HG03095 (cell line): ENCODE results near the gene TIAM2.

Experiments used
- ATAC-seq: cut with Tn5 transposase; IDR thresholded peaks from one replicate; pipeline ENCODE4 v1.9.1; 2021; ENCODE audit warnings: moderate library complexity; ENCODE audit not compliant: unreplicated experiment

The TIAM2 gene

DNA sequence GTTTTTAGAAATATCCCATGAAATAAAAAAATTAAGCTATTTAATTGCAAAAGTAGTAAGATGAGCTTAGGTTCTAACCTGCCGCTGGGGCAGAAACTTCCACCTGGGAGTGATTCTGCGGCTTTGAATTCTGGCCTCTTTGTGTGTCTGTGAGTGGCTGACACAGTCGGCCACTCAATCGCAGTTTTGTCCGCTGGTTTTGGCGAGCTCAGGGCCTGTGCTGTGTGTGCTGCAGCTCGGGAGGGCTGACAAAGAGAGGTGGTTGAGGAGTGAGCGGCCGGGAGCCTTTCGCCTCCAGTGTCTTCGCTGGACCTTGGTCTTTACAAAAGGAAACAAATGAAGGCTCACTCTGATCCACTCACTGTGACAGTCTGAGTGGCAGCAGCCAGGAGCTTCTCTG is 128.4 kb downstream of the TIAM2 start:
- ATAC-seq: no peak

- no peak for ATAC-seq
Observed at GRCh38 chr6:155125906-155126305, 130.8 kb downstream of the TIAM2 start.

DNA sequence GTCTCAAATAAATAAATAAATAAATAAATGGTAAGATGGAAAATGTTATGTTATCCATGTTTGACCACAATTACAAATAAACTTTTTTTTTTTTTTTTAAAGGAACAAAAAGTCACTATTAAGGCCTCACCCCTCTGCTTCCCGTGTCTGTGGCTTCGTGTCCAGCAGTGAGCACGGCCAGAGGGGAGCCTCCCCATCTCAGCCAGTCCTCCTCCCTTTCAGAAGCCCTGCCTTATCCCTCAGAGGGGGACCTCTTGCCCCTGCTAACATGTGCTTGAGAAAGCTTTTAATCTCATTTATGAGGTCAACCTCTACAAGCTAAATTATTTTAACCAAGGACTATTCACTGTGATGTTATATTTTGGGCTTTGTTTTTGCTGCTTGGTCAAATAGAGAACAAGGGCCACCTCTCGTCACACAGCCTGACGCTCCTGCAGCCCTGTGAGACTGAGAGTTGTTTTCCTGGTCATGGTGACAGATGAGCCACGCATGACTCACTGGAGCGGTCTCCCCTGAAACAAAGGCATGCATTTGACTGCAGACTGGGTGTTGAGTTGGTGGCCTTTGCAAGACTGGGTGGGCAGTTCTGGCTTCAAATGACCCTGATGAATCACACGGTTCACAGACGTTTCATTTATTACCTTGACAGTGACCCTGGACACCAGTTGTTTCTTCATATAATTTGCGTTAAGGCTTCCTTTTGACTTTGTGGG is 131.8 kb downstream of the TIAM2 start:
- ATAC-seq: peak; percentile 59

- ATAC-seq: no peak
Observed at GRCh38 chr6:155128977-155129376, 133.9 kb downstream of the TIAM2 start.

DNA sequence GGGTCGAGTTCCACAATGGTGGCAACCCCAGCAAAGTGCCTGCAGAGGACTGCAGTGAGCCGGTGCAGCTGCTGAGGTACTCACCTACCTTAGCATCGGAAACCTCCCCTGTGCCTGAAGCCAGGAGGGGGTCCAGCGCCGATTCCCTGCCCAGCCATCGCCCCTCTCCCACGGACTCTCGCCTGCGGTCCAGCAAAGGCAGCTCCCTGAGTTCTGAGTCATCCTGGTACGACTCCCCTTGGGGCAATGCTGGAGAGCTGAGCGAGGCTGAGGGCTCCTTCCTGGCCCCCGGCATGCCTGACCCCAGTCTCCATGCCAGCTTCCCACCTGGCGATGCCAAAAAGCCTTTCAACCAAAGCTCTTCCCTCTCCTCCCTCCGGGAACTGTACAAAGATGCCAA is 134.6 kb downstream of the TIAM2 start:
- ATAC-seq: no peak

GRCh38 chr6:155130161-155130853 is 135.2 kb downstream of the TIAM2 start:
- ATAC-seq: no peak

DNA sequence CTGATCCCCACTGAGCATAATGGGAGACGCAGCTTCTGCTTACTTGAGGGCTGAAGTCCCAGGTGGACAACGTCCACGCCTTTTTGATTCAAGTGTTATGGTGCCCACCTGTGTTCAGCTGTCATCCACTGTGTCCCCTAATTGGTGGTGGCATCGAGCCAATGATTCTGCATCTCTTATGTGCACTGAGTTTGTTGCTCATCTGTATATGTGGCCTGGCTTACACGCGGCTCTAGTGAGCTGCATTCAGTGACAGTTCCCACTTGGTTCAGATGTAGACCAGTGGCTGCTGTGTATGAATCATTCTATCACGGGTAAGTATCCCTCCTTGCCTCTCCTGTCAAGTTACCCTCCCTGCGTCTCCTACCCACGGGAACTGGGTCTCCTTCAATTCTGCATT is 137.5 kb downstream of the TIAM2 start:
- ATAC-seq: no peak

GRCh38 chr6:155141002-155141401 is 145.9 kb downstream of the TIAM2 start:
- ATAC-seq: no peak

DNA sequence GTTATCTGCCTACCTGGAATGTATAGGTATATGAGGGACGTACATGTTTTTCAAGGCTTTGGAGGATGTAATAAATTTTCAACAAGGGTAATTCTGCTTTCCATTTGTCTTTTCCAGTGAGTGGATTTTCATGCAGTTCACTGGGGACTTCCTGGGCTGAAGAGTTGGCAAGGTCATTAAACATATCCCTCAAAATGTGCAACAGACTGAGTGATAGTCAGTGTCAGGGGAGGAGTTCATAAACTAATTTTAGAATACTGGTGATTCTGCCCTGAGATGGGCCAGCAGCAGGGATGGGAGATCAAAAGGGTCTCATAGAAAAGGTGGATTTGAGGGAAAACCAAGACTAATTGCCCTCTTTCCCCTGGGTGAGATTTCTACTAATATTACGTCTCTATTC is 146.4 kb downstream of the TIAM2 start:
- ATAC-seq: no peak

- ATAC-seq: no peak
Observed at GRCh38 chr6:155142168-155143028, 147.3 kb downstream of the TIAM2 start.

DNA sequence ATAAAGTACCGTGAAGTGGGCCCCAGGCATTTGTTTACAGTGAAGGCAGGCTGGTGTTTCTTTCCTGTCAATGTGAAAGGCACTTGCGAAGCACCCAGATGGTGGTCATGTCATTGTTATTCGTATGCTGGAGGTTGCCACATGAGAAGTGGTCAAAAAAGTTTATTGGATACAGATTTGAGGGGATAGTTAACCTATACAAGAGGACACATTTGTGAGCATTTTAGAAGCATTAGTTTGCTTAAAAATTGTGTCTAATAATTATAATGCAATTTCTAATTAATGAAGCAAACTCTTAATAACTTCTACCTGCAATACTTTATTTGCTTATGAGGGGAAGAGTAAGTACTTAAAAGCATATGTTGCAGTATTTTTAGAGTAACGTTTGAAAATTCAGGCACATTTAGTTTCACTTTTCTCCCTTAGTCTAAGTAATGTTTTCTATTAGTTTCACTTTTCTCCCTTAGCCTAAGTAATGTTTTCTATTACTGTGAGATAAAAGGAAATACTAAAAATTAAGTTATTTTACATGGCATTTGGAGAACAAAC is 148.0 kb downstream of the TIAM2 start:
- no peak for ATAC-seq

- ATAC-seq: no peak
Observed at GRCh38 chr6:155143578-155144106, 148.5 kb downstream of the TIAM2 start.

GRCh38 chr6:155146205-155146604 is 151.1 kb downstream of the TIAM2 start:
- no peak for ATAC-seq

GRCh38 chr6:155147958-155148663 is 153.0 kb downstream of the TIAM2 start:
- no peak for ATAC-seq

DNA sequence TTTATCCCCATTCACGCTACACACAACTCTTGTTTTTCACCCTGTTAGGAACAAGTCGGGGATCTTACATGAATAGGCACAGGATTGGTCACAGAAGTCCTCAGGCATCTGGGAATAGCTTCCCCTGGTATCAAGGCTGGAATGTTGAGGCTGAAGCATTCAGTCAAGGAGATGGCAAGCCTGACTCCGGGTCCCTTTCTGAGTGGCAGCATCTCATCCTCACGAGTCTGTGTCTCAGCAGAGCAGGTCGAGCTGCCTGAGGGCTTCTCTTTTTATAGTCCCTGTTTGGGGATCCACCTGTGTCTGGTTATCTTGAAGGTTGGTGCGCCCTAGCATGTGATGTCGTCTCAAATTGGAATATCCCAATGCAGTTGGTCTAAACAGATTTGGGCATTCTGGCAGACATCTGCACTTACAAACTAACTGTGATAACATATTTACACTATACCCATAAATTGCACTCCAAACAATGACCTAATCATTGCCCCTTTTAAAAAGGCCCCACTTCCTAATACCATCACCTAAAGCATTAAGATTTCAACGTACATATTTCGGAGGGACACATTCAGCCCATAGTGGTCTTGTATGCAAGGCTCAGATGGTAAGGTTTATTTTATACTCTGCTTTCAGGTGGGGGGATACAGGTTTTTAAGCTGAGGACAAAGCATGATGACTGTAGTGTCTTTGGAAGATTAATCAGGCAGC is 156.0 kb downstream of the TIAM2 start:
- no peak for ATAC-seq

DNA sequence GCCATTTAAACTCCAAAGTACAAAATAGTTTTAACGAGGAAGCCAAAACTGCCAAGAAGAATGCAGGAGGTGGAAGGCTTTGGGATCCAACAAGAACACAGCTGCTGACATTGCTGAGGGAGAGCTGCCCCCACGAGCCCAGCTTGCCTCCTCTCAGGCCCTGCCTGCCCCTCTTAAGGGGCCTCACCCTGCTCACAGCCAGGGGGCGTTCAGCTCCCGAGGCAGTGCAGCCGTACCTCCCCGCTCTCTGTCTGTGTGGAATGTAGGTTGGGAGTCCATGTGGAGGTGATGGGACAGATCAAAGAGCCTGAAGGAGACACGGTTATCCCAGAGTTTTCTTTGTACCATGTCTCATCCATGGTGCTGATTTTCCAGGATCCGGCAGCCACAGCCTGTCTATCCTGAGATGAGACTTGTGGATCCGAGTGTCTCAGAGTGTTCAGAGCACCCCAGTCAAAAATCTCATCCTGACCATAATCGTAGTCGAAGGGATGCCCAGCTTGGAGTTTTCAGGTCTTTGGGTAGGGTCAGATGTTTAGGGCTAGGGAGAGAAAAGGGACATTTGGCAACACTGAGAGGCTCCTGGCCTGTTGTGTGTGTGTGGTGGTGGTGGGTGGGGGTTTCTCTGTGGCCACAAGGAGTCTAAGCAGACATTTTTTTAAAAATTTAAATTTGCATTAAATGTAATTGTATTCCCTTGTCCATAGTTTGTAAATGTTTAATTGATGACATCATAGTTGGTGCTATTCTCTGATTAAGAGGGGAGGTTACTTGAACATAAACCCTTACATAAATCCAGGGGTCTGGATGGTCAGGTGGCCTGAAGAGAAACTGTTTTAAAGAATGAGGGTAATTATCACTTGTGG is 157.3 kb downstream of the TIAM2 start:
- ATAC-seq: no peak

DNA sequence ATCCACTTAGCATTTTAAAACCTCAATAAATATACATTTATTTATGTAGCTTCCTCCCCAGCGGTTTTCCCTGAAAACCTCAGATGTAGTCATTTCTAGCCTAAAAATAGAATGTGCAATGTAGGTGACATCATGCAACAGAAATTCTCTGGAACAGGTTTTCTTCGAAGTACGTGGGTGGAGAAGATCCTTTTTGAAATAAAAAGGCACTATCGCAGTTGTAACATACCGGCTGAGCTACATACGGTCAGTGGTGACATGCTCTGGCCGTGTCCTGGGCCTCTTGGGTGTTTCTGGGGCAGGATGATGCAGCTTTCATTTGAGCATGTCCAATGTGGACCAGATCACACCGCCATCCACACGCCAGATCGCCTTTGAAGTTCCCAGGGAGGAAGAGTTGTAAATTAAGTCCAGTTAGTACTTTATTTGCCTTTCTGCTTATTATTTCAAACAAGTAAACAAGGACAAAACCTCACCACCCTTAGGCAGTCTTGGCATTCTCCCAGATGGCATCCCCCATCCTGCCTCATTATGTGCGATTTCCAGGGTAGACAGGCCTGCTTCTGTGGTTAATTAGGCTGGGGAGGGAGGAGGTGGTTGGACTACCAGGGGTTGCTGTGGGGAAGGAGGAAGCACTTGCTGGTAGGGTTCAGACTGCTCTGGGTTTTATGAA is 159.2 kb downstream of the TIAM2 start:
- no peak for ATAC-seq

DNA sequence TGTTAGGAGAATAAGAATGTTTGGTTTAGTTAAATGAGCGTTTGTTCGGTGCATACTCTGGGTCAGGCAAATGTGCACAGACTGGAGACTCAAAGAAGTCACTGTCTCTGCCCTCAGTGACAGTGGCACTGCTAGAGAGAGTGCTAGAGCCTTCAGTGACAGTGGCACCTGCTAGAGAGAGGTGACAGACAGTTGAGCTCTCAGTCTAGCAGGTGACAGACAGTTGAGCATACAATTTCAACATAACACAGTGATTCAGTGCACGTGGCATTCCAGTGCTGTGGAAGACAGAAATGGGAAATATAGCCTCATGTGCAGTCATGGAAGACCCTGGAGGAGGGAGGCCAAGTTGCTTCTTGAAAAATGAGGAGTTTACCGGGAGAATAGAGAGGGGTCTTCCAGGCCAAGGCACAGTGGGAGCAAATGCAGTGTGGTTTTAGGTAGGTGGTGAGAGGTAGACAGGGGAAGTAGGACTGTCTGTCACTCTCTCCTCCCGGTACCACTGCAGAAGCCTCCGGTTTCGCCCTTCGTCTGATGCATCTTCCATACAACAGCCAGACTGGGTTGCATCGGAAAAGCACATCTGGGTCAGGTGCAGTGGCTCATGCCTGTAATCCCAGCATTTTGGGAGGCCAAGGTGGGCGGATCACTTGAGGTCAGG is 160.8 kb downstream of the TIAM2 start:
- ATAC-seq: no peak
